ENCODE results near the gene GPN1.

- TF ChIP-seq ATF2 (IDR thresholded peaks at IDR 0.05; ENCODE audit: low read length) (no peak), POLR2AphosphoS5 (IDR thresholded peaks at IDR 0.05; ENCODE audit: low read depth, low read length) (no peak), JUN (IDR thresholded peaks at IDR 0.05; ENCODE audit: low read depth, low read length) (no peak), EZH2 (IDR thresholded peaks at IDR 0.05; ENCODE audit: low read depth, low read length, severe bottlenecking) (no peak), SRF (IDR thresholded peaks at IDR 0.05; ENCODE audit: low read depth, low read length) (no peak)
- TF ChIP-seq, protein P1, sequence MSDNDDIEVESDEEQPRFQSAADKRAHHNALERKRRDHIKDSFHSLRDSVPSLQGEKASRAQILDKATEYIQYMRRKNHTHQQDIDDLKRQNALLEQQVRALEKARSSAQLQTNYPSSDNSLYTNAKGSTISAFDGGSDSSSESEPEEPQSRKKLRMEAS (IDR thresholded peaks at IDR 0.05) = no peak
- TF ChIP-seq, protein P2, sequence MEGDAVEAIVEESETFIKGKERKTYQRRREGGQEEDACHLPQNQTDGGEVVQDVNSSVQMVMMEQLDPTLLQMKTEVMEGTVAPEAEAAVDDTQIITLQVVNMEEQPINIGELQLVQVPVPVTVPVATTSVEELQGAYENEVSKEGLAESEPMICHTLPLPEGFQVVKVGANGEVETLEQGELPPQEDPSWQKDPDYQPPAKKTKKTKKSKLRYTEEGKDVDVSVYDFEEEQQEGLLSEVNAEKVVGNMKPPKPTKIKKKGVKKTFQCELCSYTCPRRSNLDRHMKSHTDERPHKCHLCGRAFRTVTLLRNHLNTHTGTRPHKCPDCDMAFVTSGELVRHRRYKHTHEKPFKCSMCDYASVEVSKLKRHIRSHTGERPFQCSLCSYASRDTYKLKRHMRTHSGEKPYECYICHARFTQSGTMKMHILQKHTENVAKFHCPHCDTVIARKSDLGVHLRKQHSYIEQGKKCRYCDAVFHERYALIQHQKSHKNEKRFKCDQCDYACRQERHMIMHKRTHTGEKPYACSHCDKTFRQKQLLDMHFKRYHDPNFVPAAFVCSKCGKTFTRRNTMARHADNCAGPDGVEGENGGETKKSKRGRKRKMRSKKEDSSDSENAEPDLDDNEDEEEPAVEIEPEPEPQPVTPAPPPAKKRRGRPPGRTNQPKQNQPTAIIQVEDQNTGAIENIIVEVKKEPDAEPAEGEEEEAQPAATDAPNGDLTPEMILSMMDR (IDR thresholded peaks at IDR 0.05; ENCODE audit: control extremely low read depth in 1 of 3, insufficient read depth in 1 of 3, low read depth in 1 of 3, low read length in 3 of 3) = no peak
Measured at GRCh38 chr2:27645197-27645596, 16.3 kb downstream of the GPN1 start.
